Activated B cell treated with CpG ODN at 0.5 μM for 24 hours (primary cell): ENCODE results near the gene CHST15. TPM values are rescaled to one million over a fixed set of nuclear protein-coding genes. Genes with fewer than 3 reads are reported as not detected.

Experiments
- ATAC-seq: fragments of 200-7000 bp; cut with Tn5 transposase; one replicate; pipeline ENCODE4 v1.10.0; 2021; ENCODE audit warnings: low read depth, mild to moderate bottlenecking, moderate library complexity
- CTCF ChIA-PET: fragments of 350-600 bp; sonication (Branson Sonifier 250); formaldehyde crosslinking; loops from one replicate; lab custom pipeline; 2021; ENCODE audit warnings: antibody characterized with exemption; lab: Charles Lee
- POLR2A ChIA-PET: fragments of 350-600 bp; sonication (Branson Sonifier 250); formaldehyde crosslinking; loops from one replicate; lab custom pipeline; 2021; ENCODE audit warnings: antibody characterized with exemption; lab: Charles Lee
- DNase-seq: peaks from one replicate; pipeline ENCODE4 v3.0.0; 2022
- H3K27ac Mint-ChIP-seq: one replicate; pipeline ENCODE4 v1.8.0; 2020; ENCODE audit warnings: mixed read lengths
- H3K27me3 Mint-ChIP-seq: one replicate; pipeline ENCODE4 v1.8.0; 2021; ENCODE audit warnings: mixed read lengths
- H3K36me3 Mint-ChIP-seq: one replicate; pipeline ENCODE4 v1.8.0; 2021; ENCODE audit warnings: low read depth, mixed read lengths
- H3K4me1 Mint-ChIP-seq: one replicate; pipeline ENCODE4 v1.8.0; 2021; ENCODE audit warnings: mixed read lengths
- H3K4me3 Mint-ChIP-seq: one replicate; pipeline ENCODE4 v1.8.0; 2020; ENCODE audit warnings: mild to moderate bottlenecking, mixed read lengths
- H3K9me3 Mint-ChIP-seq: one replicate; pipeline ENCODE4 v1.8.0; 2020; ENCODE audit warnings: mixed read lengths
- CTCF ChIP-seq: fragments of 200-600 bp; IDR thresholded peaks from one replicate; pipeline ENCODE4 v1.8.0; 2022; ENCODE audit warnings: antibody characterized with exemption, mild to moderate bottlenecking
- intact Hi-C: fragments of 100-400 bp; cut with micrococcal nuclease; formaldehyde crosslinking; loops from one replicate; pipeline ENCODE4 v1.15.1; 2024
- total RNA-seq: library from RNA; stranded (reverse); gene quantifications from 2 replicates; pipeline ENCODE4 v1.2.3, GENCODE V29; 2022

CHST15 gene
- 12.1 and 13.8 TPM in 2 replicates for total RNA-seq

GRCh38 chr10:124092860-124093773, at the start of gene CHST15:
Gene CHST15, minus strand, starts transcription at chr10:124093598. Its CDS starts 47,386 bp downstream, at chr10:124046212.
- no peak for TF ChIP-seq CTCF
- no peaks in the 10 kb centered on the region for H3K9me3 Mint-ChIP-seq
- intact Hi-C loops: loop anchor here (1.0 to 10.0 kb wide), 10 partner anchors 14 to 1086 kb away; partner anchors contain the start of genes ACADSB and IKZF5
- ChIA-PET POLR2A (interaction anchor here (0.6 to 3.0 kb wide), 16 partner anchors 9 to 152 kb away, joined by 3 to 37 read pairs (median 8); no protein-coding TSS in a partner anchor), CTCF (interaction anchor here (1.0 to 1.8 kb wide), 4 partner anchors 31 to 296 kb away, joined by 3 to 6 read pairs (median 4); no protein-coding TSS in a partner anchor)
- DNase-seq: peak; percentile 55
- peak within 1 kb of the TSS; percentile 71 for H3K27ac Mint-ChIP-seq
- H3K27me3 Mint-ChIP-seq: no peaks in the 10 kb centered on the region
- ATAC-seq: peak; percentile 43
- H3K36me3 Mint-ChIP-seq: no peaks in the 10 kb centered on the region
- H3K4me1 Mint-ChIP-seq: peaks cover 51% of the 10 kb centered on the region
- peak within 1 kb of the TSS; percentile 90 for H3K4me3 Mint-ChIP-seq

GRCh38 chr10:124142960-124143359, 49.6 kb upstream of the CHST15 start:
- ChIA-PET CTCF (no interaction called here), POLR2A (interaction anchor here (1.5 kb wide), 1 partner anchor 20 kb away, joined by 3 read pairs; no protein-coding TSS in a partner anchor)
- Mint-ChIP-seq H3K27ac (no peak overlapping the region), H3K36me3 (no peaks in the 10 kb centered on the region), H3K27me3 (no peaks in the 10 kb centered on the region), H3K9me3 (no peaks in the 10 kb centered on the region), H3K4me3 (no peak overlapping the region), H3K4me1 (no peaks in the 10 kb centered on the region)
- ATAC-seq: peak; percentile 49
- intact Hi-C loops: loop anchor here (2.0 to 5.0 kb wide), 2 partner anchors 18 to 36 kb away; no protein-coding TSS in a partner anchor
- DNase-seq: no peak
- TF ChIP-seq CTCF: no peak

- ATAC-seq (no peak), DNase-seq (no peak)
- Mint-ChIP-seq H3K27me3 (no peaks in the 10 kb centered on the region), H3K36me3 (no peaks in the 10 kb centered on the region), H3K4me1 (peaks cover 5% of the 10 kb centered on the region), H3K9me3 (no peaks in the 10 kb centered on the region), H3K4me3 (no peak overlapping the region), H3K27ac (no peak overlapping the region)
- CTCF ChIA-PET: interaction anchor here (0.8 to 1.1 kb wide), 2 partner anchors 146 to 261 kb away, joined by 3 read pairs; no protein-coding TSS in a partner anchor
- POLR2A ChIA-PET: interaction anchor here (1.5 kb wide), 1 partner anchor 19 kb away, joined by 3 read pairs; no protein-coding TSS in a partner anchor
- intact Hi-C loops: loop anchor here (2.0 to 5.0 kb wide), 2 partner anchors 17 to 35 kb away; no protein-coding TSS in a partner anchor
- no peak for TF ChIP-seq CTCF
Observed at GRCh38 chr10:124142006-124142739, 48.8 kb upstream of the CHST15 start.

GRCh38 chr10:124138883-124139348, 45.5 kb upstream of the CHST15 start:
- no peaks in the 10 kb centered on the region for H3K36me3 Mint-ChIP-seq
- intact Hi-C loops: no loop called here
- no peaks in the 10 kb centered on the region for H3K27me3 Mint-ChIP-seq
- H3K4me1 Mint-ChIP-seq: peaks cover 9% of the 10 kb centered on the region
- no peak overlapping the region for H3K4me3 Mint-ChIP-seq
- ATAC-seq (no peak), DNase-seq (no peak)
- no peak for TF ChIP-seq CTCF
- CTCF ChIA-PET: no interaction called here
- no peaks in the 10 kb centered on the region for H3K9me3 Mint-ChIP-seq
- POLR2A ChIA-PET: no interaction called here
- no peak overlapping the region for H3K27ac Mint-ChIP-seq
